Activated CD8-positive, alpha-beta T cell treated with anti-CD3 and anti-CD28 coated beads for 36 hours (primary cell): ENCODE measurements around the gene PTAR1. TPM values are rescaled to one million over a fixed set of nuclear protein-coding genes. Genes with fewer than 3 reads are reported as not detected.

Source experiments
- ATAC-seq: fragments of 200-7000 bp; cut with Tn5 transposase; one replicate; pipeline ENCODE4 v1.10.0; 2021; ENCODE audit warnings: mild to moderate bottlenecking, moderate library complexity
- CTCF ChIA-PET: fragments of 350-600 bp; sonication (Branson Sonifier 250); formaldehyde crosslinking; loops from one replicate; lab custom pipeline; 2021; ENCODE audit warnings: antibody characterized with exemption; lab: Charles Lee
- POLR2A ChIA-PET: fragments of 350-600 bp; sonication (Branson Sonifier 250); formaldehyde crosslinking; loops from one replicate; lab custom pipeline; 2021; ENCODE audit warnings: antibody characterized with exemption; lab: Charles Lee
- DNase-seq: peaks from one replicate; pipeline ENCODE4 v3.0.0-alpha.2; 2020
- H3K27ac Mint-ChIP-seq: one replicate; pipeline ENCODE4 v1.8.0; 2021; ENCODE audit warnings: mild to moderate bottlenecking, mixed read lengths
- H3K27me3 Mint-ChIP-seq: one replicate; pipeline ENCODE4 v1.8.0; 2021; ENCODE audit warnings: mixed read lengths
- H3K36me3 Mint-ChIP-seq: one replicate; pipeline ENCODE4 v1.8.0; 2021; ENCODE audit warnings: low read depth, mixed read lengths
- H3K4me1 Mint-ChIP-seq: one replicate; pipeline ENCODE4 v1.8.0; 2021; ENCODE audit warnings: low read depth, mixed read lengths
- H3K4me3 Mint-ChIP-seq: one replicate; pipeline ENCODE4 v1.8.0; 2021; ENCODE audit warnings: mild to moderate bottlenecking, moderate library complexity, mixed read lengths
- H3K9me3 Mint-ChIP-seq: one replicate; pipeline ENCODE4 v1.8.0; 2021; ENCODE audit warnings: mixed read lengths
- CTCF ChIP-seq: fragments of 200-600 bp; IDR thresholded peaks from one replicate; pipeline ENCODE4 v1.8.0; 2022; ENCODE audit warnings: antibody characterized with exemption, mild to moderate bottlenecking
- intact Hi-C: fragments of 100-400 bp; cut with micrococcal nuclease; formaldehyde crosslinking; loops from one replicate; pipeline ENCODE4 v1.10.0; 2022
- total RNA-seq, 2 experiments: library from RNA; stranded (reverse); gene quantifications; one replicate each; pipeline ENCODE4 v1.2.3, GENCODE V29; 2021

The PTAR1 gene
- total RNA-seq, 2 experiments from 2014 or later: 38.2 to 42.7 TPM

GRCh38 chr9:69745716-69746437 is 13.9 kb downstream of the PTAR1 start:
- no peak for TF ChIP-seq CTCF
- H3K27ac Mint-ChIP-seq: no peak overlapping the region
- H3K9me3 Mint-ChIP-seq: no peaks in the 10 kb centered on the region
- H3K4me3 Mint-ChIP-seq: no peak overlapping the region
- ChIA-PET CTCF (interaction anchor here (1.2 kb wide), 1 partner anchor 11 kb away, joined by 3 read pairs; no protein-coding TSS in a partner anchor), POLR2A (interaction anchor here (1.6 kb wide), 1 partner anchor 14 kb away, joined by 3 read pairs; no protein-coding TSS in a partner anchor)
- H3K27me3 Mint-ChIP-seq: no peaks in the 10 kb centered on the region
- ATAC-seq: no peak
- no peak for DNase-seq
- peaks cover 53% of the 10 kb centered on the region for H3K36me3 Mint-ChIP-seq
- intact Hi-C loops: loop anchor here (10.0 kb wide), 1 partner anchor 129 kb away; no protein-coding TSS in a partner anchor
- H3K4me1 Mint-ChIP-seq: peaks cover 36% of the 10 kb centered on the region

- Mint-ChIP-seq H3K36me3 (peaks cover 48% of the 10 kb centered on the region), H3K27me3 (no peaks in the 10 kb centered on the region), H3K4me1 (peaks cover 32% of the 10 kb centered on the region), H3K9me3 (no peaks in the 10 kb centered on the region), H3K27ac (no peak overlapping the region), H3K4me3 (no peak overlapping the region)
- intact Hi-C loops: loop anchor here (10.0 kb wide), 1 partner anchor 130 kb away; no protein-coding TSS in a partner anchor
- no peak for ATAC-seq
- no peak for DNase-seq
- ChIA-PET CTCF (no interaction called here), POLR2A (interaction anchor here (0.6 to 1.6 kb wide), 2 partner anchors 13 to 566 kb away, joined by 3 read pairs; no protein-coding TSS in a partner anchor)
- TF ChIP-seq CTCF: no peak
Measured at GRCh38 chr9:69744688-69745380, 15.0 kb downstream of the PTAR1 start.

GRCh38 chr9:69743930-69744329 is 15.9 kb downstream of the PTAR1 start:
- Mint-ChIP-seq H3K27me3 (no peaks in the 10 kb centered on the region), H3K4me3 (no peak overlapping the region), H3K4me1 (peaks cover 31% of the 10 kb centered on the region), H3K27ac (no peak overlapping the region), H3K9me3 (no peaks in the 10 kb centered on the region), H3K36me3 (peaks cover 51% of the 10 kb centered on the region)
- ChIA-PET POLR2A (no interaction called here), CTCF (no interaction called here)
- DNase-seq: no peak
- no peak for ATAC-seq
- TF ChIP-seq CTCF: no peak
- intact Hi-C loops: loop anchor here (10.0 kb wide), 1 partner anchor 131 kb away; no protein-coding TSS in a partner anchor

GRCh38 chr9:69740872-69741505 is 18.8 kb downstream of the PTAR1 start:
- H3K27me3 Mint-ChIP-seq: no peaks in the 10 kb centered on the region
- peaks cover 45% of the 10 kb centered on the region for H3K36me3 Mint-ChIP-seq
- CTCF ChIA-PET: no interaction called here
- no peaks in the 10 kb centered on the region for H3K9me3 Mint-ChIP-seq
- peaks cover 19% of the 10 kb centered on the region for H3K4me1 Mint-ChIP-seq
- no peak overlapping the region for H3K4me3 Mint-ChIP-seq
- DNase-seq (no peak), ATAC-seq (no peak)
- no peak for TF ChIP-seq CTCF
- no peak overlapping the region for H3K27ac Mint-ChIP-seq
- POLR2A ChIA-PET: no interaction called here
- intact Hi-C loops: loop anchor here (10.0 kb wide), 1 partner anchor 134 kb away; no protein-coding TSS in a partner anchor
